Stimulated activated CD8-positive, alpha-beta memory T cell treated with anti-CD3 and anti-CD28 coated beads, Interleukin-15, amount 100 ng/mL, for 48 hours (primary cell): Measurements from ENCODE around the gene OR4D9.
A peak's percentile ranks its signal among the peaks of the same experiment; 100 is the strongest.

Experiments used
- DNase-seq, 2 donors: peaks; one replicate each; pipeline ENCODE4 v3.0.0-alpha.2; 2020; ENCODE audit warnings: low read depth in 2 of 2

The OR4D9 gene

GRCh38 chr11:59550842-59551658, 39.7 kb downstream of the OR4D9 start:
- DNase-seq, result peak; percentile 54 to 60

DNA sequence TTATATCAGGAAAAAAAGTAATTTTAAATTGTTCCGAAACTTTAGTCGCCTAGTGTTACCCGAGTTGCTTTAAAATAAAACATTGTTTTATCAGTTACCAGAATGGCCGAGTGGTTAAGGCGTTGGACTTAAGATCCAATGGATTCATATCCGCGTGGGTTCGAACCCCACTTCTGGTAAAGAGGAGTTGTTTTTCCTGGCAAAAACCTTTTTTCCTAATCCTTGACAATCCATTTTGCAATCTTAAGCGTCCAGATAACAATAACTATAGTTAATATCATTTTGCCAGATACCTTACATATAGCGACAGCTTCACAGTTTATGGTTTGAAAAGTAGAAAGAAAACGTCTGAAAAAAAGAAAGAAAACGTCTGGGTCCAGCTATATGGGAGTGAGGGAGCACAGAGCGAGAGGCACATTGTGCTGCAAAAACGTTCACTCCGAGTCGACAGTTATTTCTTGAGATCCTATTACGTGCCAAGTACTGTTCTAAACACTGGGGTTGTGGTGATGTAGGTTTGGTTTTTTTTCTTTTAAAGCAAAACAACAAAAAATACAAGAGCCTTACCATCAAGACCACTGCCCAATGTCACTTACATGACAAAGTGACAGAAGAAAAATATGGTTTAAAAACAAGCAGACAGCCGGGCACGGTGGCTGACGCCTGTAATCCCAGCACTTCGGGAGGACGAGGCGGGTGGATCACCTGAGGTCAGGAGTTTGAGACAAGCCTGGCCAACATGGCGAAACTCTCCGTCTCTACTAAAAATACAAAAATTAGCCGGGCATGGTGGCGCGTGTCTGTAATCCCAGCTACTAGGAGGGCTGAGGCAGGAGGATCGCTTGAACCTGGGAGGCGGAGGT, 40.6 kb downstream of the OR4D9 start:
- DNase-seq, result no peak

- DNase-seq, result no peak
Measured at GRCh38 chr11:59552844-59553243, 41.5 kb downstream of the OR4D9 start.

DNA sequence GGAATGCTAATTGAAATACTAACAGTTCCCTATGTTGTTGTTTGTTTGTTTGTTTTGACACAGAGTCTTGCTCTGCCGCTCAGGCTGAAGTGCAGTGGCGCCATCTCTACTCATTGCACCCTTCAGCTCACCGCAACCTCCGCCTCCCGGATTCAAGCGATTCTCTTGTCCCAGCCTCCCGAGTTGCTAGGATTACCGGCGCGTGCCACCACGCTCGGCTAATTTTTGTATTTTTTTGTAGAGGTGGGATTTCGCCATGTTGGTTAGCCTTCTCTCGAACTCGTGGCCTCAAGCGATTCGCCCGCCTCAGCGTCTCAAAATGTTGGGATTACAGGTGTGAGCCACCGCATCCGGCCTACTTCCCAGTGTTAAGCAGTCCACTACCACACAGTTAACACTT, 42.0 kb downstream of the OR4D9 start:
- no peak for DNase-seq

GRCh38 chr11:59555601-59556114, 44.3 kb downstream of the OR4D9 start:
- DNase-seq, result no peak

DNA sequence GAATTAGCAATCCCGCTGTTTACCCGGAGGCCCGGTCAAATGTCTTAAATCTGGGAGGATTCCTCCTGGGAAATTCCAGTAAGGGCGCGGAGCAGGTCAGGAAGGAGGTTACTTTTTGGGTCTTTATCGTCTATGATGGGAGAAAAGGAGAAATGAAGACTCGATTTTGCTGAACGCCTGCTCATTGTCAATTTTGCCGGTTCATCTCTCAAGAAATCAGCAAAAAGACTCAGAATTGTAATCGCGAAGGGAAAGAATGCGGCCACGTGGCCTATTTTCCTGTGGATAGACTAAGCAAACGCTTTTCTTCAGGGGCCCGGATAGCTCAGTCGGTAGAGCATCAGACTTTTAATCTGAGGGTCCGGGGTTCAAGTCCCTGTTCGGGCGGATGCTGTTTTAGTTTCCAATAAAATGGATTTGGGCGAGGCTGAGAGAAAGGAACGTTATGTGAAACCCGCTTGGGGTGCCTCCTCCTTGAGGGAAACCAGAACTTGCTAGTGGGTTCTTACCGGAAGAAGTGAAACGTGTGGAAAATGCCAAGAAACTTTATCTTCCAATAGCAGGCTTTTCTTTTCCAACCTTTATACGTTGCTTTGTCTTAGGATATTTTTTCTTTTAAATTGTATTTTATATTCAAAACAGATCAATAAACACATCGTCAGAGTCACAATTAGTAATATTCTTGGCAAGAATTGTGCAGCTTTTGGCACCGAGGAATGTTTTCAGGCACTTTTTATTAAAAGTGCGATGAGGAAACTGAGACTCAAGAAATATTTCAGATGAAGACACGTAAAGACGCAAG, 45.0 kb downstream of the OR4D9 start:
- peak; percentile 63 to 65 for DNase-seq

DNA sequence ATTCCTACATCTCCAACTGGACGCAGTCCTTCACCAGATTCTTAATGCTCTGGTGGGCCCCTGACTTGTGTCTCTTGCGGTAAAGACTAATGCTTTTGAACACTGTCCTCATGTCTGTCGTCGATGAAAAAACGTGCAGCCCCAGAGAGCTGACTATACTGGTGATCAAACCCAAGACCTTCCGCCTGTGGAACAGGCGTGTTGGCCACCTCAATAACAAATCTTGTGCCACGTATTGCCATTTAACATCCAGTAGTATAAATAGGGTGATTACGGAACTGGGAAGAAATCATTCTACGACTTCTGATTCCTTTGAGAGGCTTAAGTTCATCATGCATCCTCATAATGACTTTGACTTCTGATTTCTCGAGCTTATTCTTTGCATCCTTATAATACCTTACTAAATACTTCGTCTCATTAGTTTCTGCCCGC, 45.6 kb downstream of the OR4D9 start:
- DNase-seq, result no peak

- DNase-seq, result no peak
Measured at GRCh38 chr11:59558270-59558643, 46.9 kb downstream of the OR4D9 start.

GRCh38 chr11:59559886-59560285, 48.5 kb downstream of the OR4D9 start:
- DNase-seq, result no peak

DNA sequence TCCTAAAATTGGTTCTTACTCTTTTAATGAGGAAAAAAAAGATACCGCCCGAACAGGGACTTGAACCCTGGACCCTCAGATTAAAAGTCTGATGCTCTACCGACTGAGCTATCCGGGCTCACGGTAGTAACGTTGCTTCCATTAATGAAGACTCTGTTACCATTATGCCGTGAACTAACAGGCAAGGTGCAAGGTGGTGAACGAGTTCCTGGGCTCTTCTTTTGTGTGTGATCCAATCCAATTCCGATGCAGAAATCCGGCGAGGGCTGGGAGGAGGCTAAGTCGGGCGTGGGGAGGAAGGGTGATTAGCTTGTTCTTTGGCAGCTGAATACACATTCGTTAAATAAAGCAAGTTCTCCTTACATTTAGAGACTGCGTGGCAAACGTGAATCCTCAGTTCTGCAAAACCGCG, 49.0 kb downstream of the OR4D9 start:
- peak; percentile 48 to 52 for DNase-seq

GRCh38 chr11:59560702-59561473, 49.5 kb downstream of the OR4D9 start:
- DNase-seq, result peak; percentile 71 to 75

DNA sequence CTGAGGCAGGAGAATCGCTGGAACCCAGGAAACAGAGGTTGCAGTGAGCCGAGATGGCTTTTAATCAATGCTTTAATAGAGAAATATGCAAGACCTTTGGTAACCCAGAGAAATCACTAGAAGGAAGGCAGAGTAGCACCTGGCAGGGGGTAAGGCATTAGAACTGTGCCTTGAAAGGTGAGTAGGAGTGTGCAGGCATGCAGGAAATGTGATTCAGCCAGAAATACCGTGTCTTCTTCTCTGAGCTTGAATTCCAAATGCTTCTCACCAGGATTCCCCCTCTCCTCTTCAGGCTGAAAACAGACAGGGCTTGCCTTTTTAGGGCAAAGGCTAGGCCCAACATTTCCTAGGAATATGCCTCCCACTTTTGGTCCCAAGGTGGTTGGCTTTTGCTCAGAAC, 51.0 kb downstream of the OR4D9 start:
- no peak for DNase-seq
